ENCODE results near the gene CDH4. TPM values are rescaled to one million over a fixed set of nuclear protein-coding genes. Genes with fewer than 3 reads are reported as not detected.

CDH4 gene
- total and polyA plus RNA-seq, 2 of the 13 experiments (the other 11 are each of a cell fraction or from before 2014, with no cell fraction given): not detected

GRCh38 chr20:61951695-61952533, 699.9 kb downstream of the CDH4 start (continued):
- 0 out of 2 replicates have a peak, but pooled peaks have one; percentile 47 for TF ChIP-seq TFDP2 (CRISPR knock-in tag; IDR thresholded peaks at IDR 0.05)
- TF ChIP-seq ZNF652 (CRISPR knock-in tag; IDR thresholded peaks at IDR 0.05; ENCODE audit: borderline replicate concordance, low read depth): no peak
- peak; percentile 70 for TF ChIP-seq XRCC5 (optimal IDR thresholded peaks at IDR 0.05; ENCODE audit: low read length)
- peak; percentile 35; the same call in 1 of the 2 replicates for TF ChIP-seq CEBPG (CRISPR knock-in tag; IDR thresholded peaks at IDR 0.05)
- TF ChIP-seq TFE3 (CRISPR knock-in tag; IDR thresholded peaks at IDR 0.05): peak; percentile 93
- peak; percentile 70; the same call in 1 of the 2 replicates for TF ChIP-seq KMT2A (CRISPR knock-in tag; IDR thresholded peaks at IDR 0.05)
- TF ChIP-seq EZH2 (conservative IDR thresholded peaks at IDR 0.05; ENCODE audit: low read depth, low read length): no peak
- 0 out of 2 replicates have a peak, but pooled peaks have one; percentile 41 for TF ChIP-seq NFYC (CRISPR knock-in tag; IDR thresholded peaks at IDR 0.05)
- 0 out of 2 replicates have a peak, but pooled peaks have one; percentile 51 for TF ChIP-seq ZNF567 (CRISPR knock-in tag; IDR thresholded peaks at IDR 0.05; ENCODE audit: borderline replicate concordance)
- no peak for TF ChIP-seq TRIM22 (IDR thresholded peaks at IDR 0.05)
- peak; percentile 92; the same call in 1 of the 2 replicates for TF ChIP-seq ZNF337 (CRISPR knock-in tag; IDR thresholded peaks at IDR 0.05; ENCODE audit: borderline replicate concordance, low read depth)
- peak; percentile 83; the same call in 1 of the 2 replicates for TF ChIP-seq ZNF639 (CRISPR knock-in tag; conservative IDR thresholded peaks at IDR 0.05)
- TF ChIP-seq TAF15 (IDR thresholded peaks at IDR 0.05; ENCODE audit: low read depth, low read length, poor library complexity, severe bottlenecking): no peak
- TF ChIP-seq CEBPB (IDR thresholded peaks at IDR 0.05; ENCODE audit: borderline replicate concordance, low read depth, low read length): no peak
- TF ChIP-seq RORA (CRISPR knock-in tag; IDR thresholded peaks at IDR 0.05): no peak
- TF ChIP-seq ZNF772 (CRISPR knock-in tag; IDR thresholded peaks at IDR 0.05): peak; percentile 99
- peak; percentile 96 for TF ChIP-seq ZNF274 (CRISPR knock-in tag; IDR thresholded peaks at IDR 0.05)
- TF ChIP-seq ARID2 (CRISPR knock-in tag; IDR thresholded peaks at IDR 0.05; ENCODE audit: borderline replicate concordance): no peak
- TF ChIP-seq PAX8 (CRISPR knock-in tag; IDR thresholded peaks at IDR 0.05; ENCODE audit: borderline replicate concordance): peak; percentile 99; the same call in 1 of the 2 replicates
- TF ChIP-seq ATF2 (CRISPR knock-in tag; IDR thresholded peaks at IDR 0.05): peak; percentile 82; the same call in 1 of the 2 replicates
- no peak; the same call in 1 of the 2 replicates for TF ChIP-seq ELK4 (CRISPR knock-in tag; IDR thresholded peaks at IDR 0.05; ENCODE audit: borderline replicate concordance)

All from HepG2 (cell line).